CD4-positive, alpha-beta T cell treated with Interleukin-21 for 1 hour (primary cell): ENCODE measurements around the gene ARPC1A.

Experiments
- DNase-seq: peaks from one replicate; pipeline ENCODE4 v3.0.0-alpha.2; 2020

ARPC1A gene

GRCh38 chr7:99415513-99416127, 89.9 kb downstream of the ARPC1A start:
- peak; percentile 34 for DNase-seq
